Glutamatergic neuron (in vitro differentiated cells): ENCODE measurements around the gene GLYR1. TPM values are rescaled to one million over a fixed set of nuclear protein-coding genes. Genes with fewer than 3 reads are reported as not detected.

ENCODE experiments used
- DNase-seq: peaks from one replicate; pipeline ENCODE4 v3.0.0; 2022
- H3K27ac Mint-ChIP-seq: one replicate; pipeline ENCODE4 v1.8.0; 2020; ENCODE audit warnings: mild to moderate bottlenecking, mixed read lengths, inconsistent platforms; ENCODE audit not compliant: unreplicated experiment
- H3K27me3 Mint-ChIP-seq: one replicate; pipeline ENCODE4 v1.8.0; 2020; ENCODE audit warnings: mild to moderate bottlenecking, moderate library complexity, mixed read lengths, inconsistent platforms; ENCODE audit not compliant: unreplicated experiment
- H3K36me3 Mint-ChIP-seq: one replicate; pipeline ENCODE4 v1.8.0; 2020; ENCODE audit warnings: mild to moderate bottlenecking, mixed read lengths, inconsistent platforms; ENCODE audit not compliant: unreplicated experiment
- H3K4me1 Mint-ChIP-seq: one replicate; pipeline ENCODE4 v1.8.0; 2020; ENCODE audit warnings: mild to moderate bottlenecking, low read depth, mixed read lengths, inconsistent platforms; ENCODE audit not compliant: unreplicated experiment
- H3K4me3 Mint-ChIP-seq: one replicate; pipeline ENCODE4 v1.8.0; 2020; ENCODE audit warnings: mild to moderate bottlenecking, mixed read lengths, inconsistent platforms; ENCODE audit not compliant: unreplicated experiment
- H3K9me3 Mint-ChIP-seq: one replicate; pipeline ENCODE4 v1.8.0; 2020; ENCODE audit warnings: mild to moderate bottlenecking, moderate library complexity, mixed read lengths, inconsistent platforms; ENCODE audit not compliant: unreplicated experiment
- total RNA-seq: library from RNA; stranded (reverse); fragmentation: NEBNext Ultra II Directional; extraction: Animal tissue kit (Norgen Biotek cat#: 25700); gene quantifications from one replicate; pipeline ENCODE4 v1.2.1, GENCODE V29; 2021; ENCODE audit not compliant: unreplicated experiment
- TF ChIP-seq, protein P1 (sequence below): fragments of 200-600 bp; sonication (generic); IDR thresholded peaks from one replicate; pipeline ENCODE4 v1.5.0; 2021; ENCODE audit not compliant: partially characterized antibody, unreplicated experiment

The GLYR1 gene
- total RNA-seq, 1 donor from 2014 or later = 133 TPM

DNA sequence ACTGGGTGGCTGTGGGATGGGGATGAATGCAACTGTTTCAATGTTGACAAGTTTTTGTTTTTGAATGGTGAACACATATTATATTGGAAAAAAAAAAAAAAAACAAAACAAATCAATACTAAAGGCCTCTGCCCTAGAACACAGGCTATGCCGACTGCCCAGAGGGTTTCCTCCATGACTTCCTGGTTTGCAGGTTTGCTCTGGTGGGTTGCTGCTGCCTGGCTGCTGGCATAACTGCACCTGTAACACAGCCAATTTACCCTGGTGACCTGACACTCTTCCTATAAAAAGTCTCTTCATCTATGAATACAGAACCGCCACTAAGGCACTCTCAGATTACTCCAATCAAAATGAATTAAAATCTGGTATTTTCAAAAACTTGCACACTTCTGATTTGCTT lies 10.4 kb downstream of the GLYR1 start:
- no peak for DNase-seq
- H3K9me3 Mint-ChIP-seq = peaks cover 2% of the 10 kb centered on the region
- no peaks in the 10 kb centered on the region for H3K36me3 Mint-ChIP-seq
- peaks cover 2% of the 10 kb centered on the region for H3K27me3 Mint-ChIP-seq
- no peak overlapping the region for H3K27ac Mint-ChIP-seq
- H3K4me3 Mint-ChIP-seq = no peak overlapping the region
- TF ChIP-seq, protein P1, sequence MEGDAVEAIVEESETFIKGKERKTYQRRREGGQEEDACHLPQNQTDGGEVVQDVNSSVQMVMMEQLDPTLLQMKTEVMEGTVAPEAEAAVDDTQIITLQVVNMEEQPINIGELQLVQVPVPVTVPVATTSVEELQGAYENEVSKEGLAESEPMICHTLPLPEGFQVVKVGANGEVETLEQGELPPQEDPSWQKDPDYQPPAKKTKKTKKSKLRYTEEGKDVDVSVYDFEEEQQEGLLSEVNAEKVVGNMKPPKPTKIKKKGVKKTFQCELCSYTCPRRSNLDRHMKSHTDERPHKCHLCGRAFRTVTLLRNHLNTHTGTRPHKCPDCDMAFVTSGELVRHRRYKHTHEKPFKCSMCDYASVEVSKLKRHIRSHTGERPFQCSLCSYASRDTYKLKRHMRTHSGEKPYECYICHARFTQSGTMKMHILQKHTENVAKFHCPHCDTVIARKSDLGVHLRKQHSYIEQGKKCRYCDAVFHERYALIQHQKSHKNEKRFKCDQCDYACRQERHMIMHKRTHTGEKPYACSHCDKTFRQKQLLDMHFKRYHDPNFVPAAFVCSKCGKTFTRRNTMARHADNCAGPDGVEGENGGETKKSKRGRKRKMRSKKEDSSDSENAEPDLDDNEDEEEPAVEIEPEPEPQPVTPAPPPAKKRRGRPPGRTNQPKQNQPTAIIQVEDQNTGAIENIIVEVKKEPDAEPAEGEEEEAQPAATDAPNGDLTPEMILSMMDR = no peak
- H3K4me1 Mint-ChIP-seq = no peaks in the 10 kb centered on the region

DNA sequence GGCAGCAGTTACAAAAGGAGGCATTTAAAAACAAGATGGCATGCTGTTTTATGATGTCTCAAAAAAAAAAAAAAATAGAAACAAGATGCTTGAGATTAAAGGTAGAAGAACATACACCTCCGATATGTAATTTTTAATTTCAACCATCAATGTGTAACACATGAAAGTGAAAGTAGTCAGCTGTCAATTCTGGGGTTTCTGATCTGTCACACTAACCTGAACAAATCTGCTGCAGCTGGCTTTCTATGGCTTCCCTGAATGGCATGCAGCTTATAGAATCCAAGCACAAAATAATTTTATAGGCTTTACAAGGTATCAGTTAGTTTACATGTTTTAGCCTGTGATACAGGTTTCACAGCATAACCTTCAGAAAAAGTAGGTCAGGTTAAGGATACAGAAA lies 13.5 kb downstream of the GLYR1 start:
- TF ChIP-seq, protein P1 = no peak
- no peaks in the 10 kb centered on the region for H3K4me1 Mint-ChIP-seq
- H3K4me3 Mint-ChIP-seq = no peak overlapping the region
- peaks cover 2% of the 10 kb centered on the region for H3K9me3 Mint-ChIP-seq
- H3K27ac Mint-ChIP-seq = no peak overlapping the region
- DNase-seq = no peak
- no peaks in the 10 kb centered on the region for H3K27me3 Mint-ChIP-seq
- H3K36me3 Mint-ChIP-seq = peaks cover 4% of the 10 kb centered on the region

DNA sequence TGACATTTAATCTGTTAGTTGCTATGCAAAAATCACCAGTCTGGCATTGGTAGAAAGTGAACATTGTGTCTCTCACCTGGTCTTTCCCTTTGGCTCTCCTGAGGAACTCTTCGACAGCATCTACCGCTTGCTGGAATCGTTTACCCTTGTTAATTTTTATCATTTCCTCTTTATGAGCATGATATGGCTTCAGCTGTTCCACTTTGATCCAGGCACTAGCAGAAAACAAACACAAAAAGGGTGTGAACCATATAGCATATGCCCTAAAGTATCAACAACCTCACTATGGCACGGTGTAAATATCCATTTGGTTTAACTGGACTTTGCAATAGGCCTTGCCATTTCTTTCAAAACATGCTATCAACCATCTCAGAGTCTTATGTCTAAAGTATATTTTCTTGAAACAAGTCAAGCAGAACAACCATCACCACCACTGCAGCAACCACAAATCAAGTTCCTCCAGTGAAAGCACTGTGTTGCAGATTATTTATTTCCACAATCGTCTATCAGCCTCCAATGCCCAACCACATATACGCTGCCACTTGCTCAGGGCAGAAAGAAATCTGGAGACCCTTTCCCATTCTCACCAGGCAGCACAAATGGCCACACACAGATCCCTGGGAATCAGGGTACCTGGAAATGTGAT lies 14.3 kb downstream of the GLYR1 start:
- peaks cover 2% of the 10 kb centered on the region for H3K9me3 Mint-ChIP-seq
- TF ChIP-seq, protein P1 = no peak
- no peaks in the 10 kb centered on the region for H3K4me1 Mint-ChIP-seq
- H3K27me3 Mint-ChIP-seq = no peaks in the 10 kb centered on the region
- no peak for DNase-seq
- no peak overlapping the region for H3K4me3 Mint-ChIP-seq
- H3K36me3 Mint-ChIP-seq = peaks cover 4% of the 10 kb centered on the region
- H3K27ac Mint-ChIP-seq = no peak overlapping the region

DNA sequence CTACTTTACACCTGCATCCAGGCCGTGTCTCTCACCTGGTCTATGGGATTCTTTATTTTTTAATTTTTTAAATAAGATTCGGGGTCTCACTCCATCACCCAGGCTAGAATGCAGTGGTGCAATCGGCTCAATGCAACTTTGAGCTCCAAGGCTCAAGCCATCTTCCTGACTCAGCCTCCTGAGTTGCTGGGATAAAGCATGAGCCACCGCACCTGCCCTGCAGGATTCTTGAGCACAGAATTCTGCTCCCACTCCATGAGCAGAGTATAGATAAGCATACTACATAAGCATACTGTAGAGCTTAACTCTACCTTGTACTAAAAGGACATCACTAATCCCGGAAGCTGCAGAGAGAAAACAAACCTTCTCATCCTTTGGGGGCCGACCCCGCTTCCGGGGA lies 15.5 kb downstream of the GLYR1 start:
- TF ChIP-seq, protein P1 = no peak
- DNase-seq = no peak
- Mint-ChIP-seq H3K4me3 (no peak overlapping the region), H3K27ac (no peak overlapping the region), H3K9me3 (peaks cover 2% of the 10 kb centered on the region), H3K4me1 (no peaks in the 10 kb centered on the region), H3K36me3 (peaks cover 4% of the 10 kb centered on the region), H3K27me3 (no peaks in the 10 kb centered on the region)

DNA sequence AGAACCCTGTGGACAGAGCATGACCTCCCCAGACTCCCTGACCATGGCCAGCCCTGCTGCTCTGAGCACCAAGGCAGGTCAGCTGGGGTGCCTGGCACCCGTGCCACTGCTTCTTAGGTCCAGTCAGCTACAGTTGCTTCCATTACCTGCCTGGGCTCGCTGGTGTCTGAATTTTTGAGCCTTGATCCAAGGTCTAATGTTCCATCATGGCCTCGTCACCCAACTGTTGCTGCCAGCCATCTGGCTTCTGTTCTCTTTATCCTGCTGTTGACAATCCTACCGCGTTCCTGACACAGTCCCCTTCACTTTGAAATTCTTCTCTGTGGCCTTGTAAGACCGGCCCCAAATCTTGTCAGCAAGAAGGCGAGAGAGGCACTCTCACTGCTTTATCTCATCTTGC lies 16.7 kb downstream of the GLYR1 start:
- H3K36me3 Mint-ChIP-seq = peaks cover 4% of the 10 kb centered on the region

More for the DNA sequence above, 16.7 kb downstream of the GLYR1 start:
- H3K27ac Mint-ChIP-seq = no peak overlapping the region
- H3K9me3 Mint-ChIP-seq = no peaks in the 10 kb centered on the region
- TF ChIP-seq, protein P1 = no peak
- H3K27me3 Mint-ChIP-seq = no peaks in the 10 kb centered on the region
- no peak for DNase-seq
- no peak overlapping the region for H3K4me3 Mint-ChIP-seq
- H3K4me1 Mint-ChIP-seq = no peaks in the 10 kb centered on the region
